ENCODE results near the gene MAPK10.

DNA sequence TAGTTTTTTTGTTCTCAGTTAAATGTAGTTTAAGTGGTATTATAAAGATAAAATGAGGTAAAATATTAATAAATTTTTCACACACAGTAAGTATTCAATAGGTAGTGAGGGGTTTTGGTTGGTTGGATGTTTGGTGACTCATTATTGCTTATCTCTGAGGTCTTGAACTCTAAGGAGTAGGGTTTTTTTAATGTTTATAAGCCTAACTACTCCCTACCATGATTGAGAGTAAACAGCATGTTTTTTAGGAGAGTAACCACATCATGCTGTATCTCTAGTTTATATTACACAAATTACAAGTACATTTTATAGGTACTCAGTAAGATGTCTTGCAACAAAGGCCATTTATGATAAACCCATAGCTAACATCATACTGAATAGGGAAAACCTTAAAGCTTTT is 181.6 kb downstream of the MAPK10 start:
- TF ChIP-seq, protein P1, sequence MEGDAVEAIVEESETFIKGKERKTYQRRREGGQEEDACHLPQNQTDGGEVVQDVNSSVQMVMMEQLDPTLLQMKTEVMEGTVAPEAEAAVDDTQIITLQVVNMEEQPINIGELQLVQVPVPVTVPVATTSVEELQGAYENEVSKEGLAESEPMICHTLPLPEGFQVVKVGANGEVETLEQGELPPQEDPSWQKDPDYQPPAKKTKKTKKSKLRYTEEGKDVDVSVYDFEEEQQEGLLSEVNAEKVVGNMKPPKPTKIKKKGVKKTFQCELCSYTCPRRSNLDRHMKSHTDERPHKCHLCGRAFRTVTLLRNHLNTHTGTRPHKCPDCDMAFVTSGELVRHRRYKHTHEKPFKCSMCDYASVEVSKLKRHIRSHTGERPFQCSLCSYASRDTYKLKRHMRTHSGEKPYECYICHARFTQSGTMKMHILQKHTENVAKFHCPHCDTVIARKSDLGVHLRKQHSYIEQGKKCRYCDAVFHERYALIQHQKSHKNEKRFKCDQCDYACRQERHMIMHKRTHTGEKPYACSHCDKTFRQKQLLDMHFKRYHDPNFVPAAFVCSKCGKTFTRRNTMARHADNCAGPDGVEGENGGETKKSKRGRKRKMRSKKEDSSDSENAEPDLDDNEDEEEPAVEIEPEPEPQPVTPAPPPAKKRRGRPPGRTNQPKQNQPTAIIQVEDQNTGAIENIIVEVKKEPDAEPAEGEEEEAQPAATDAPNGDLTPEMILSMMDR (IDR thresholded peaks at IDR 0.05; ENCODE audit: poor library complexity): no peak
- TF ChIP-seq EZH2phosphoT487 (IDR thresholded peaks at IDR 0.05; ENCODE audit: low read depth, severe bottlenecking, unreplicated experiment) (no peak), EZH2 (IDR thresholded peaks at IDR 0.05; ENCODE audit: borderline replicate concordance) (no peak)

Measured in hepatocyte (in vitro differentiated cells).